ENCODE results near the gene ARHGAP26. TPM values are rescaled to one million over a fixed set of nuclear protein-coding genes. Genes with fewer than 3 reads are reported as not detected.

ARHGAP26 gene
- total and polyA plus RNA-seq, 2 donors (not counting 1 experiment from before 2014, with no cell fraction given), result 4.1 to 6.8 TPM

GRCh38 chr5:142869886-142870285 is 99.7 kb downstream of the ARHGAP26 start:
- H3K9ac ChIP-seq (ENCODE audit: insufficient read depth, low read length), result no peak overlapping the region
- no peak overlapping the region for H3K4me2 ChIP-seq (ENCODE audit: extremely low read depth, insufficient read depth, low read length)
- no peak overlapping the region for H3K4me3 ChIP-seq (replicated peaks in 1 of 4; ENCODE audit: control extremely low read depth in 1 of 4, insufficient read depth in 1 of 4, low read depth in 3 of 4, low read length in 4 of 4)
- no peaks in the 10 kb centered on the region for H3K4me1 ChIP-seq (ENCODE audit: control insufficient read depth, extremely low read depth, insufficient read depth, low read length)
- no peaks in the 10 kb centered on the region for H3K27me3 ChIP-seq (ENCODE audit: control insufficient read depth, insufficient read depth, low read length)
- TF ChIP-seq EZH2 (IDR thresholded peaks at IDR 0.05; ENCODE audit: low read length, missing control alignments) (no peak), CTCF (conservative IDR thresholded peaks at IDR 0.05 in 1 of 2, IDR thresholded peaks at IDR 0.05 in 1 of 2; ENCODE audit: low read depth in 1 of 2, low read length in 2 of 2) (no peak)
- no peak overlapping the region for H2AFZ ChIP-seq (ENCODE audit: low read length)
- H3K36me3 ChIP-seq (ENCODE audit: control insufficient read depth, insufficient read depth, low read length), result no peaks in the 10 kb centered on the region
- no peak overlapping the region for H3K27ac ChIP-seq (ENCODE audit: insufficient read depth, low read length)
- H3K9me3 ChIP-seq (ENCODE audit: control insufficient read depth, insufficient read depth, low read depth, low read length), result no peaks in the 10 kb centered on the region
- no peaks in the 10 kb centered on the region for H3K79me2 ChIP-seq (ENCODE audit: control insufficient read depth, insufficient read depth, low read length)
- peak in 1 of 2 donors; percentile 37 for DNase-seq (ENCODE audit: low read depth in 2 of 2)
- no peaks in the 10 kb centered on the region for H4K20me1 ChIP-seq (ENCODE audit: control insufficient read depth, extremely low read depth, insufficient read depth, low read length)

GRCh38 chr5:142870532-142871362 is 100.6 kb downstream of the ARHGAP26 start:
- H3K4me2 ChIP-seq (ENCODE audit: extremely low read depth, insufficient read depth, low read length), result no peak overlapping the region
- H4K20me1 ChIP-seq (ENCODE audit: control insufficient read depth, extremely low read depth, insufficient read depth, low read length), result no peaks in the 10 kb centered on the region
- H3K9me3 ChIP-seq (ENCODE audit: control insufficient read depth, insufficient read depth, low read depth, low read length), result no peaks in the 10 kb centered on the region
- H3K79me2 ChIP-seq (ENCODE audit: control insufficient read depth, insufficient read depth, low read length), result no peaks in the 10 kb centered on the region
- H3K9ac ChIP-seq (ENCODE audit: insufficient read depth, low read length), result no peak overlapping the region
- DNase-seq (ENCODE audit: low read depth in 2 of 2), result no peak
- H3K4me3 ChIP-seq (replicated peaks in 1 of 4; ENCODE audit: control extremely low read depth in 1 of 4, insufficient read depth in 1 of 4, low read depth in 3 of 4, low read length in 4 of 4), result no peak overlapping the region
- H3K36me3 ChIP-seq (ENCODE audit: control insufficient read depth, insufficient read depth, low read length), result no peaks in the 10 kb centered on the region
- no peaks in the 10 kb centered on the region for H3K27me3 ChIP-seq (ENCODE audit: control insufficient read depth, insufficient read depth, low read length)
- TF ChIP-seq CTCF (conservative IDR thresholded peaks at IDR 0.05 in 1 of 2, IDR thresholded peaks at IDR 0.05 in 1 of 2; ENCODE audit: low read depth in 1 of 2, low read length in 2 of 2) (no peak), EZH2 (IDR thresholded peaks at IDR 0.05; ENCODE audit: low read length, missing control alignments) (no peak)
- no peaks in the 10 kb centered on the region for H3K4me1 ChIP-seq (ENCODE audit: control insufficient read depth, extremely low read depth, insufficient read depth, low read length)
- no peak overlapping the region for H3K27ac ChIP-seq (ENCODE audit: insufficient read depth, low read length)
- no peak overlapping the region for H2AFZ ChIP-seq (ENCODE audit: low read length)

- no peak overlapping the region for H3K4me3 ChIP-seq (replicated peaks in 1 of 4; ENCODE audit: control extremely low read depth in 1 of 4, insufficient read depth in 1 of 4, low read depth in 3 of 4, low read length in 4 of 4)
- no peak for DNase-seq (ENCODE audit: low read depth in 2 of 2)
- TF ChIP-seq EZH2 (IDR thresholded peaks at IDR 0.05; ENCODE audit: low read length, missing control alignments) (no peak), CTCF (conservative IDR thresholded peaks at IDR 0.05 in 1 of 2, IDR thresholded peaks at IDR 0.05 in 1 of 2; ENCODE audit: low read depth in 1 of 2, low read length in 2 of 2) (no peak)
- no peaks in the 10 kb centered on the region for H3K4me1 ChIP-seq (ENCODE audit: control insufficient read depth, extremely low read depth, insufficient read depth, low read length)
- no peak overlapping the region for H3K4me2 ChIP-seq (ENCODE audit: extremely low read depth, insufficient read depth, low read length)
- H2AFZ ChIP-seq (ENCODE audit: low read length), result no peak overlapping the region
- H3K27ac ChIP-seq (ENCODE audit: insufficient read depth, low read length), result no peak overlapping the region
- no peaks in the 10 kb centered on the region for H4K20me1 ChIP-seq (ENCODE audit: control insufficient read depth, extremely low read depth, insufficient read depth, low read length)
- H3K79me2 ChIP-seq (ENCODE audit: control insufficient read depth, insufficient read depth, low read length), result no peaks in the 10 kb centered on the region
- no peak overlapping the region for H3K9ac ChIP-seq (ENCODE audit: insufficient read depth, low read length)
- no peaks in the 10 kb centered on the region for H3K27me3 ChIP-seq (ENCODE audit: control insufficient read depth, insufficient read depth, low read length)
- no peaks in the 10 kb centered on the region for H3K9me3 ChIP-seq (ENCODE audit: control insufficient read depth, insufficient read depth, low read depth, low read length)
- H3K36me3 ChIP-seq (ENCODE audit: control insufficient read depth, insufficient read depth, low read length), result no peaks in the 10 kb centered on the region
Measured at GRCh38 chr5:142871363-142872193, 101.4 kb downstream of the ARHGAP26 start.
